Left ventricle myocardium superior (tissue), 1 donor: ENCODE measurements around the gene SLC8A1. TPM values are rescaled to one million over a fixed set of nuclear protein-coding genes. Genes with fewer than 3 reads are reported as not detected.

ENCODE experiments used
- ATAC-seq: fragments of 200-7000 bp; cut with Tn5 transposase; one replicate; pipeline ENCODE4 v1.9.1; 2020; ENCODE audit warnings: mild to moderate bottlenecking, moderate library complexity
- DNase-seq: peaks from one replicate; pipeline ENCODE4 v3.0.0-alpha.2; 2020
- intact Hi-C: fragments of 100-400 bp; cut with micrococcal nuclease; formaldehyde crosslinking; loops from one replicate; pipeline ENCODE4 v1.11.0; 2022
- total RNA-seq: library from RNA; stranded (reverse); fragmentation: NEBNext Ultra II Directional; extraction: Animal tissue kit (Norgen Biotek cat#: 25700); gene quantifications from one replicate; pipeline ENCODE4 v1.2.1, GENCODE V29; 2021
- donor health status: DM: no; HTN: yes; CAD: no; lungs with severe emphysema.

The SLC8A1 gene
- total RNA-seq, 1 donor from 2014 or later: 1,122 TPM

DNA sequence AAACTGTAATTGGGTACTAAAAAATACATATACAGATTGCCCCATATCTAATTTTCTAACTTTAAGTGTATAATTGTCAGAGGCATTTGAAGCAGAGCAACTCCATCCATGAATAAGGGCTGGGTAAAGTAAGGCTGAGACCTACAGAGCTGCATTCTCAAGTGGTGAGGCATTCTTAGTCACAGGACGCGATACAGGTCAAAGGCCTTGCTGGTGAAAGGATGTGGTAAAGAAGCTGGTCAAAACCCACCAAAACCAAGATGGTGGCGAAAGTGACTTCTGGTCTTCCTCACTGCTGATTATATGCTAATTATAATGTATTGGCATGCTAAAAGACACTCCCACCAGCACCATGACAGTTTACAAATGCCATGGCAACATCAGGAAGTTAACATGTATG lies 50.0 kb downstream of the SLC8A1 start:
- intact Hi-C loops: no loop called here
- DNase-seq: no peak
- peak; percentile 16 for ATAC-seq

DNA sequence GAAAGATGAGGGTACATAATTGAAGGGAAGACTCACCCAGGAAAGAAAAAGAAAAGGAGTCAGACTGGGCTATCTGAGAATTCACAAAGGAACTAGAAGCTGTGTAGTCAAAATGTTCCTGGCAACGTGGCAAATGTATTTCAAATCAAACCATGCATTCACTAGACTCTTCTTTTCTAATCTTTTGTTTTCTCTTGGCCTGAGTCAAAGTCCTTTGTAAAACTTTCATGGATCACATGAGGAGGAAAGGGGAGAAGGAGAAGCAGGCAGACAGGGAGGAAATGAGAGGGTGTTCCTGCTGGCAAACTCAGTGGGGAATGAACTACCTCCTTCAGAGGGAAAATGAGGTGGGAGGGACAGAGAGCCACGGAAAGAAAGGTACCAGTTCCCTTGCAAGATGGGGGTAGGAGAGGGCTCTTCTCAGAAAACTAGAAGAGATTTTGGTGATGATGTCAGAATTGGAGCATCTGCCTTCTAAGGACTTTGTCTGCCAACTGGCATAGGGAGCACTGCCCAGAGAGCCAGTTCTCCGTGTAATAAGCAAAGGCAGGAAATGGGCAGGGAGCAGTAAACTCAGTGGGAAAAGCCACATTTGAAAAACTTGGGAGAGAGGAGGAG lies 51.4 kb downstream of the SLC8A1 start:
- DNase-seq: no peak
- intact Hi-C loops: no loop called here
- ATAC-seq: peak; percentile 9

DNA sequence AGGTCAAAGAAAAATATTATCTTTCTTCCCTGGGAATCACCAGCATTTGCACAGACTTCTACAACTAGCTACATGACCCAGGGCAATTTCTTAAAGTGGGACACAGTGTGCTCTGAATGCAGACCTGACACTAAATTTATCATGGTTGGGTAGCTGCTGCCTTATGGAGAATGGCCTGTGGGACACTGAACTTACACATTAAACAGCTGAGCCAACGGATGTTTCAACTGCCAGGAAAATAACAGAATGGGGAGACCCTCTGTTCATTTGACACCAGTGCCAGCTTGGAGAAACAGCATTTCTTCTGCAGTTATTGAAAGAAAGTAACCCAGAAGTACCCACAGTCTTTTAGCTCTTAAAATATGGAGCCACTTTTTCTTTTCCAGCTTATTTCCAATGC lies 54.1 kb downstream of the SLC8A1 start:
- ATAC-seq (peak; percentile 12), DNase-seq (no peak)
- intact Hi-C loops: no loop called here

- intact Hi-C loops: no loop called here
- ATAC-seq (no peak), DNase-seq (no peak)
Observed at GRCh38 chr2:40396124-40396523, 55.8 kb downstream of the SLC8A1 start.

- intact Hi-C loops: no loop called here
- ATAC-seq (peak; percentile 6), DNase-seq (no peak)
Observed at GRCh38 chr2:40395169-40396073, 56.5 kb downstream of the SLC8A1 start.

GRCh38 chr2:40394597-40394996 lies 57.3 kb downstream of the SLC8A1 start:
- intact Hi-C loops: no loop called here
- ATAC-seq (peak; percentile 54), DNase-seq (no peak)

GRCh38 chr2:40394031-40394430 lies 57.9 kb downstream of the SLC8A1 start:
- DNase-seq: no peak
- intact Hi-C loops: no loop called here
- ATAC-seq: peak; percentile 13

GRCh38 chr2:40388161-40388560 lies 63.7 kb downstream of the SLC8A1 start:
- DNase-seq: no peak
- intact Hi-C loops: no loop called here
- ATAC-seq: no peak

DNA sequence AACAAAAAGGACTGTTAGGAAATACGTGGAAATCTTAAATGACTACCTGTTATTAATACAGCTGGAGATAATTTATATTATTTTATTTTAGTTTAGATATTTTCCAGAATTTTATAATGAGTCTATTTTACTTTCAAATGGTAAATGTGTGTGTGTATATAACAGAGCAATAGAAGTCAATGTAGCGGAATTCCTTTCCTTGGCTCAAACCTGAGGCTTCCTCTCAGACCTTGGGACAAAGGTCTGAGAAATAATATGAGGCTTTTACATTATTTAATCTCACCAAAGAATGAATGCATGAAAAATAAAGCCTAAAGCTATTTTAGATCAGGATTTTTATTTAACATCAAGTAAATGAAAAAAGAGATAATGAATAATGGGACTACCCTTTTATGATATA lies 65.7 kb downstream of the SLC8A1 start:
- intact Hi-C loops: no loop called here
- DNase-seq (no peak), ATAC-seq (no peak)

GRCh38 chr2:40384714-40385113 lies 67.2 kb downstream of the SLC8A1 start:
- ATAC-seq (peak; percentile 59), DNase-seq (no peak)
- intact Hi-C loops: no loop called here

GRCh38 chr2:40384233-40384632 lies 67.7 kb downstream of the SLC8A1 start:
- intact Hi-C loops: no loop called here
- ATAC-seq (no peak), DNase-seq (no peak)

DNA sequence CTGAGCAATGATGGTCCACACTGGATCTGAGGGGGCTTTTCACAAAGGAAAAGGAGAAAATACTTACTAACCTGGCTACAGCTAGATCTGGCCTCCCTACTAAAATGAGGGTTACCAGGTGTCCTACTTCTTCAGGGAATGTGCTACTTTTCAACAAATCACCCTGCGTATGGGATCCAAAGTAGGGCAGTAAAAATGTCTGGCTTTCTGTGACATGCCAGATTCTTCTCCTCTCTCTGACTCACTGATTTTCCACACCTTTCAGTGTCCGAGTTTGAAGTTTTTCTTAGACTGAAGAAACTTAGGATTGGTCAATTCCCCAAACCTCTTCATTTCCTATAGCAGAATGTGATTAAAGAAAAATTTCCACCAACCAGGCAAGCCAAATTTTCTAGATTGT lies 71.2 kb downstream of the SLC8A1 start:
- intact Hi-C loops: no loop called here
- DNase-seq: no peak
- ATAC-seq: no peak

GRCh38 chr2:40380041-40380440 lies 71.8 kb downstream of the SLC8A1 start:
- DNase-seq (no peak), ATAC-seq (no peak)
- intact Hi-C loops: no loop called here

- intact Hi-C loops: no loop called here
- DNase-seq: no peak
- no peak for ATAC-seq
Observed at GRCh38 chr2:40374543-40375240, 77.2 kb downstream of the SLC8A1 start.

- intact Hi-C loops: no loop called here
- ATAC-seq (no peak), DNase-seq (no peak)
Observed at GRCh38 chr2:40373111-40373510, 78.8 kb downstream of the SLC8A1 start.

DNA sequence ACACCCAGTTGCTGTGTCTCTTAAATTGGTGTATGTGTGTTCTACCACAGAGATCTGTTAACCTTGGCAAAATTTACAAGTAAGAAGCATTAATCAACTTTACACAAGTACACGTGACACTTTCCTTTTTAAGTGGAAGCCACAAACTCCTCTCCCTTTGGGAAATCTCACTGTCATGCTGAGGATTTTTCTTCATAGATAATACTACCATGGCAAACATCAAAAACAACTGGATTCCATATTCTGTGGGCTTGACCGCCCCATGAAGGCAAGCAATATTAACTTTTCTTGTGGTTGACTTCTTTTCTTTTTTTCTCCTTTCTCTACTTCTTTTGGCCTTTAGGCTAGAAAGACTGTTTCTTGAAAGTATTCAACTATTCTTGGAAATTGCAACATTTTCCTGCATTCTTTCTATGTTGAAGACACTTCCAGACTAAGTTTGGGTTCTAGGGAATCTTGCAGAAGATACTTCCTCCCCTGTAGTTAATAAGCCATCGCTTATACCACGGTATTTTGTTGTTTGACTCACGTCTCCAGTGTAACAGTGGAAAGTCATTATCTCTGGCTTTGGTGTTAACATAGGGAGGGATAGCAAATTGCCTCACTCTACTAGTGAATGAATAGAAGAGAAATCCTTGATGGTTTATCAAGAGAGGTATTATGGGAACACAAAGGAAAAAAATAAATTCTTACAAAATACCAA lies 79.5 kb downstream of the SLC8A1 start:
- DNase-seq (no peak), ATAC-seq (peak; percentile 49)
- intact Hi-C loops: no loop called here

DNA sequence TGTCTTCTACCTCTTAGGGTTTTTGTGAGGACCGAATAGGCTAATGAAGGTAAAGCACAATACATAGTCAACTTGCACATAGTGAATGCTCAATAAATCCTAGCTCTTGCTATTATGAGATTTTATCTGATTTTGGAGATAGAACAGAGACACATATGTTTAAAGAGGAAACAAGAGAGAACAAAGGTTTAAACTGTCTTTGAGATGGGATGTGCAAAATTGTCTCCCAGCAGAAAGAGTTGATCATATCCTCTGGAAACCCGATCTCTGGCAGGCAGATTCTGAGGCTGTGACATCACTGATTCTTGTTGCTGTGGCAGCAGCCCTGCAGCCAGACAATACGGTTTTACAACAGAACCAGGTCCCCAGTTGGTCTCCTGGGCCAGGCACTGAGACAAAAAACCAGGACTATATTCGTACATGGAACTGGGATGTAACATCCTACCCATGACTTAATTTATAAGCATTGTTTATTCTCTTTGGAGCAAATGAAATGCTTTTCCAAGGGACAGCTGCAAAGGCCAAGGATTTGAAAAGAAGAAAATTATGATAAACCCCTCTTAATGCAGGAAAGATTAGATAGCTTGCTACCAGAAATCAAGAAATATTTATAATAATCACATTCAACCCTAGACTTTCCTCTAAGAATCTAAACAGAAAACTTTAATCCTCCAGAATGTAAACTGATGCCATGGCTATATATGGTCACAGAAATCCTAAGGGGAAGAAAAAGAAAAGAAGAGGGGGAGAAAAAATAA lies 80.2 kb downstream of the SLC8A1 start:
- no peak for DNase-seq
- intact Hi-C loops: no loop called here
- peak; percentile 60 for ATAC-seq

GRCh38 chr2:40370007-40370395 lies 81.9 kb downstream of the SLC8A1 start:
- intact Hi-C loops: no loop called here
- no peak for DNase-seq
- no peak for ATAC-seq
